Trophoblast cell (in vitro differentiated cells and primary cell): ENCODE data around the gene TWIST2.

ENCODE experiments used
- DNase-seq, 2 donors: peaks; one replicate each; pipeline ENCODE4 v3.0.0-alpha.2; 2016
- H2AFZ ChIP-seq: 2 replicates; pipeline ENCODE4 v1.6.1; 2013; ENCODE audit warnings: low read length, moderate library complexity, mild to moderate bottlenecking; ENCODE audit not compliant: insufficient read depth, poor library complexity
- H2AK5ac ChIP-seq: 2 replicates; pipeline ENCODE4 v1.6.1; 2013; ENCODE audit warnings: mild to moderate bottlenecking, low read length
- H2BK120ac ChIP-seq: 2 replicates; pipeline ENCODE4 v1.6.1; 2013; ENCODE audit warnings: low read length, mild to moderate bottlenecking, moderate library complexity; ENCODE audit not compliant: insufficient read depth, poor library complexity
- H2BK12ac ChIP-seq: 2 replicates; pipeline ENCODE4 v1.6.1; 2013; ENCODE audit warnings: mild to moderate bottlenecking, low read length, moderate library complexity
- H2BK5ac ChIP-seq: 2 replicates; pipeline ENCODE4 v1.6.1; 2013; ENCODE audit warnings: low read length, low read depth, moderate library complexity, mild to moderate bottlenecking; ENCODE audit not compliant: poor library complexity
- H3K14ac ChIP-seq: 2 replicates; pipeline ENCODE4 v1.6.1; 2013; ENCODE audit warnings: mild to moderate bottlenecking, low read length
- H3K18ac ChIP-seq: 2 replicates; pipeline ENCODE4 v1.6.1; 2013; ENCODE audit warnings: mild to moderate bottlenecking, low read length
- H3K23ac ChIP-seq: 2 replicates; pipeline ENCODE4 v1.6.1; 2013; ENCODE audit warnings: low read length
- H3K27ac ChIP-seq: 2 replicates; pipeline ENCODE4 v1.5.1; 2013; ENCODE audit warnings: low read depth, mild to moderate bottlenecking, inconsistent platforms, low read length, moderate library complexity
- H3K27me3 ChIP-seq: 2 replicates; pipeline ENCODE4 v1.6.1; 2013; ENCODE audit warnings: inconsistent platforms, mild to moderate bottlenecking, low read length, moderate library complexity; ENCODE audit not compliant: insufficient read depth
- H3K36me3 ChIP-seq, 2 experiments: 1 replicate in 1 of 2; 2 replicates in 1 of 2; pipeline ENCODE4 v1.6.1; 2013; ENCODE audit warnings: low read length in 2 of 2, mild to moderate bottlenecking in 2 of 2, moderate library complexity in 1 of 2; ENCODE audit not compliant: insufficient read depth in 2 of 2, control insufficient read depth in 1 of 2
- H3K4ac ChIP-seq: 2 replicates; pipeline ENCODE4 v1.6.1; 2013; ENCODE audit warnings: low read depth, mild to moderate bottlenecking, low read length, moderate library complexity
- H3K4me1 ChIP-seq, 2 experiments: 1 replicate in 1 of 2; 2 replicates in 1 of 2; pipeline ENCODE4 v1.6.1; 2013; ENCODE audit warnings: low read length in 2 of 2, mild to moderate bottlenecking in 2 of 2, moderate library complexity in 1 of 2; ENCODE audit not compliant: insufficient read depth in 2 of 2, control insufficient read depth in 1 of 2
- H3K4me2 ChIP-seq: 2 replicates; pipeline ENCODE4 v1.6.1; 2013; ENCODE audit warnings: inconsistent platforms, mild to moderate bottlenecking, low read length, moderate library complexity
- H3K4me3 ChIP-seq: 2 replicates; pipeline ENCODE4 v1.5.1; 2013; ENCODE audit warnings: mild to moderate bottlenecking, low read depth, low read length, inconsistent platforms
- H3K79me1 ChIP-seq: one replicate; pipeline ENCODE4 v1.6.1; 2013; ENCODE audit warnings: low read length
- H3K79me2 ChIP-seq: 2 replicates; pipeline ENCODE4 v1.6.1; 2013; ENCODE audit warnings: low read length, mild to moderate bottlenecking; ENCODE audit not compliant: control insufficient read depth, insufficient read depth, poor library complexity
- H3K9ac ChIP-seq: 2 replicates; pipeline ENCODE4 v1.6.1; 2013; ENCODE audit warnings: mild to moderate bottlenecking, low read length
- H3K9me3 ChIP-seq: 2 replicates; pipeline ENCODE4 v1.6.1; 2013; ENCODE audit warnings: low read depth, mild to moderate bottlenecking, control low read depth, inconsistent platforms, low read length; ENCODE audit not compliant: insufficient read depth
- H4K12ac ChIP-seq: 2 replicates; pipeline ENCODE4 v1.6.1; 2013; ENCODE audit warnings: low read depth, mild to moderate bottlenecking, low read length, moderate library complexity
- H4K8ac ChIP-seq: 2 replicates; pipeline ENCODE4 v1.6.1; 2013; ENCODE audit warnings: low read depth, mild to moderate bottlenecking, low read length, moderate library complexity
- H4K91ac ChIP-seq: one replicate; pipeline ENCODE4 v1.6.1; 2013; ENCODE audit warnings: low read depth, mild to moderate bottlenecking, low read length, moderate library complexity
- WGBS: extraction: QIAGEN DNeasy Blood & Tissue Kit; methylation state at CpG from one replicate; pipeline ENCODE4 v1.1.7; 2013; ENCODE audit warnings: missing lambda C conversion rate; ENCODE audit not compliant: insufficient read length, insufficient coverage; ENCODE audit errors: extremely low coverage; 5-methylcytosine and 5-hydroxymethylcytosine counted together

The TWIST2 gene

GRCh38 chr2:238955648-238956531 is 108.0 kb downstream of the TWIST2 start:
- Histone ChIP-seq H3K36me3 (no peaks in the 10 kb centered on the region), H2BK120ac (no peak overlapping the region), H3K14ac (no peak overlapping the region), H3K4me1 (no peaks in the 10 kb centered on the region), H2BK5ac (no peak overlapping the region), H3K4me3 (no peak overlapping the region), H3K9me3 (no peaks in the 10 kb centered on the region), H3K27me3 (no peaks in the 10 kb centered on the region), H3K4me2 (no peak overlapping the region), H3K18ac (no peak overlapping the region), H4K12ac (no peak overlapping the region), H3K79me1 (no peaks in the 10 kb centered on the region), H3K9ac (no peak overlapping the region), H2AFZ (no peak overlapping the region), H3K27ac (no peak overlapping the region), H3K79me2 (no peaks in the 10 kb centered on the region), H3K23ac (no peak overlapping the region), H2AK5ac (no peak overlapping the region), H4K8ac (no peak overlapping the region), H3K4ac (no peak overlapping the region), H4K91ac (no peak overlapping the region), H2BK12ac (no peak overlapping the region)
- no peak for DNase-seq
- WGBS = no CpG with 5 or more reads among the region's 10 CpGs

- Histone ChIP-seq H2BK120ac (no peak overlapping the region), H3K14ac (no peak overlapping the region), H3K23ac (no peak overlapping the region), H2AK5ac (no peak overlapping the region), H2BK12ac (no peak overlapping the region), H3K4me2 (no peak overlapping the region), H3K18ac (no peak overlapping the region), H3K27ac (no peak overlapping the region), H3K36me3 (no peaks in the 10 kb centered on the region), H2BK5ac (no peak overlapping the region), H3K9me3 (no peaks in the 10 kb centered on the region), H3K27me3 (no peaks in the 10 kb centered on the region), H4K91ac (no peak overlapping the region), H3K9ac (no peak overlapping the region), H3K4me1 (no peaks in the 10 kb centered on the region), H4K8ac (no peak overlapping the region), H4K12ac (no peak overlapping the region), H3K79me2 (no peaks in the 10 kb centered on the region), H3K4me3 (no peak overlapping the region), H2AFZ (no peak overlapping the region), H3K4ac (no peak overlapping the region), H3K79me1 (no peaks in the 10 kb centered on the region)
- DNase-seq = no peak
- no CpG with 5 or more reads among the region's 3 CpGs for WGBS
These were observed 108.8 kb downstream of the TWIST2 start for GRCh38 chr2:238956676-238957075.
